ENCODE measurements around the gene FGF11. TPM values are rescaled to one million over a fixed set of nuclear protein-coding genes. Genes with fewer than 3 reads are reported as not detected.

Gene FGF11
- total RNA-seq, 1 experiment from 2014 or later: 0.67 TPM

DNA sequence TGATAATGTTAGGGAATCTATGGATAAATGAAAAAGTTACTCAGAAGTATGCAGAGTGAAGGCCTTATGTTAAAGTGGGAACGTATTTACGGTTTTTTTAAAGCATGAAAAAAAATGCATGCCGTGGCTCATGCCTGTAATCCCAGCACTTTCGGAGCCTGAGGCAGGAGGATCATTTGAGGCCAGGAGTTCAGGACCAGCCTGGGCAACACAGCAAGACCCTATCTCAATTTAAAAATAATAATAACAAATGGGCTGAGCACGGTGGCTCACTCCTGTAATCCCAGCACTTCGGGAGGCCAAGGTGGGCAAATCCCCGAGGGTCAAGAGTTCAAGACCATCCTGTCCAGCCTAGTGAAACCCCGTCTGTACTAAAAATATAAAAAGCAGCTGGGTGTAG, 50.8 kb downstream of the FGF11 start:
- Histone ChIP-seq H3K4me3 (ENCODE audit: low read length) (no peak overlapping the region), H3K9me3 (ENCODE audit: low read length) (no peaks in the 10 kb centered on the region), H3K79me2 (ENCODE audit: low read length) (peaks cover 98% of the 10 kb centered on the region), H3K36me3 (ENCODE audit: insufficient read depth, low read length) (peaks cover 56% of the 10 kb centered on the region), H3K27me3 (ENCODE audit: low read length) (no peaks in the 10 kb centered on the region), H4K20me1 (ENCODE audit: insufficient read depth, low read depth, low read length) (peaks cover 83% of the 10 kb centered on the region), H3K4me1 (ENCODE audit: low read length) (peaks cover 24% of the 10 kb centered on the region), H3K9ac (ENCODE audit: low read length) (no peak overlapping the region), H3K27ac (ENCODE audit: low read length) (no peak overlapping the region), H2AFZ (ENCODE audit: low read length) (no peak overlapping the region), H3K9me2 (replicated peaks; ENCODE audit: insufficient read depth, low read length) (no peaks in the 10 kb centered on the region), H3K4me2 (ENCODE audit: low read depth, low read length, poor library complexity, severe bottlenecking) (no peak overlapping the region)
- DNase-seq: no peak

DNA sequence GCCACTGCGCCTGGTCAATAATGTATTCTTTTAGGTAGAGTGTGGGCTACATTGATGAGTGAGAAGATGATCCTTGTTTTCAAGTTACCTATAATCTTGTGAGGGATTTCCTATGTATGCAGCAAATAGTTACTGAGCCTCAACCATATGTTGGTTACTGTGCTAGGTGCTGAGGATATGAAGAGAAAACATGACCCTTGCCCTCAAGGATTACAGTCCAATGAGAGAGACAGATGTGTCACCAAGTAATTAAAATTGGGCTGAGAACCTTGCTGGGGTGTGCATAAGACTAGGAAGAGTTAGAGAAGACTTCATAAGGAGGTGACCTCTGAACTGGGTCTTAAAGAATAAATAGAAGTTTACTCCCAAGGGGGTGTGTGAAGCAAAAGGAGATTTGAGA, 52.3 kb downstream of the FGF11 start:
- H3K9ac ChIP-seq (ENCODE audit: low read length): no peak overlapping the region
- no peaks in the 10 kb centered on the region for H3K9me3 ChIP-seq (ENCODE audit: low read length)
- DNase-seq: no peak
- H3K4me3 ChIP-seq (ENCODE audit: low read length): no peak overlapping the region
- peaks cover 60% of the 10 kb centered on the region for H3K36me3 ChIP-seq (ENCODE audit: insufficient read depth, low read length)
- peaks cover 93% of the 10 kb centered on the region for H3K79me2 ChIP-seq (ENCODE audit: low read length)
- H3K9me2 ChIP-seq (replicated peaks; ENCODE audit: insufficient read depth, low read length): no peaks in the 10 kb centered on the region
- peaks cover 86% of the 10 kb centered on the region for H4K20me1 ChIP-seq (ENCODE audit: insufficient read depth, low read depth, low read length)
- H3K27ac ChIP-seq (ENCODE audit: low read length): no peak overlapping the region
- H2AFZ ChIP-seq (ENCODE audit: low read length): no peak overlapping the region
- H3K4me2 ChIP-seq (ENCODE audit: low read depth, low read length, poor library complexity, severe bottlenecking): no peak overlapping the region
- H3K4me1 ChIP-seq (ENCODE audit: low read length): peaks cover 13% of the 10 kb centered on the region
- no peaks in the 10 kb centered on the region for H3K27me3 ChIP-seq (ENCODE audit: low read length)

DNA sequence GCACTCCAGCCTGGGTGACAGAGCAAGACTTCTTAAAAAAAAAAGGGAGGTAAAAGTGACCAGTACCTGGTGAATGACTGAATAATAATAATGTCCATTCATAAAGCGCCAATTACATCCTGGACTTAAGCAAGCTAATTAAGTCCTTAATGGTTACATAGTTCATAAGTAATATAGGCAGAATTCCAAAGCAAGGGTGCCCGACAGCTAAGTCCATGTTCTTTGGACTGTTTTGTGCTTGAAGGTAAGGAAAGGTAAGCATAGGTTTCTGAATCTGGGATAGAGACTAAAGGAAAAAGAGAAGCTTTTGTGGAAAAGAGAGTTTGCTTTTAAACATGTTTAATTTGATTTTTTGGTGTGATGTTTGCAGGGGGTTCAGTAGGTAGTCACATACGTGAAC, 54.6 kb downstream of the FGF11 start:
- H3K9me3 ChIP-seq (ENCODE audit: low read length): no peaks in the 10 kb centered on the region
- no peak overlapping the region for H3K4me3 ChIP-seq (ENCODE audit: low read length)
- peaks cover 75% of the 10 kb centered on the region for H4K20me1 ChIP-seq (ENCODE audit: insufficient read depth, low read depth, low read length)
- H3K27ac ChIP-seq (ENCODE audit: low read length): no peak overlapping the region
- peaks cover 71% of the 10 kb centered on the region for H3K36me3 ChIP-seq (ENCODE audit: insufficient read depth, low read length)
- no peak overlapping the region for H3K9ac ChIP-seq (ENCODE audit: low read length)
- H3K79me2 ChIP-seq (ENCODE audit: low read length): peaks cover 71% of the 10 kb centered on the region
- H3K4me2 ChIP-seq (ENCODE audit: low read depth, low read length, poor library complexity, severe bottlenecking): no peak overlapping the region
- no peaks in the 10 kb centered on the region for H3K27me3 ChIP-seq (ENCODE audit: low read length)
- DNase-seq: no peak
- H3K4me1 ChIP-seq (ENCODE audit: low read length): no peaks in the 10 kb centered on the region; the same call in 1 of the 2 replicates
- no peaks in the 10 kb centered on the region for H3K9me2 ChIP-seq (replicated peaks; ENCODE audit: insufficient read depth, low read length)
- no peak overlapping the region for H2AFZ ChIP-seq (ENCODE audit: low read length)

Other genes starting within 250 kb of the FGF11 start
- gene DLG4, start 219.7 kb upstream of the FGF11 start, total RNA-seq (2014; rRNA removed; shearing (Covaris generic); ENCODE audit: low replicate concordance): 8.5 and 24.1 TPM in 2 replicates
- 245 and 371 TPM in 2 replicates for gene ACADVL, start 219.6 kb upstream of the FGF11 start, total RNA-seq (2014; rRNA removed; shearing (Covaris generic); ENCODE audit: low replicate concordance)
- gene DVL2, start 205.0 kb upstream of the FGF11 start, total RNA-seq (2014; rRNA removed; shearing (Covaris generic); ENCODE audit: low replicate concordance): 75.2 and 117 TPM in 2 replicates
- gene PHF23, start 200.1 kb upstream of the FGF11 start, total RNA-seq (2014; rRNA removed; shearing (Covaris generic); ENCODE audit: low replicate concordance): 36.7 and 69.3 TPM in 2 replicates
- 218 and 301 TPM in 2 replicates for gene GABARAP, start 197.1 kb upstream of the FGF11 start, total RNA-seq (2014; rRNA removed; shearing (Covaris generic); ENCODE audit: low replicate concordance)
- 52.6 and 87.8 TPM in 2 replicates for gene CTDNEP1, start 187.8 kb upstream of the FGF11 start, total RNA-seq (2014; rRNA removed; shearing (Covaris generic); ENCODE audit: low replicate concordance)
- 38.8 and 53.4 TPM in 2 replicates for gene ELP5, start 187.3 kb upstream of the FGF11 start, total RNA-seq (2014; rRNA removed; shearing (Covaris generic); ENCODE audit: low replicate concordance)
- not detected in 2 replicates for gene CLDN7, start 177.0 kb upstream of the FGF11 start, total RNA-seq (2014; rRNA removed; shearing (Covaris generic); ENCODE audit: low replicate concordance)
- gene SLC2A4, start 157.8 kb upstream of the FGF11 start, total RNA-seq (2014; rRNA removed; shearing (Covaris generic); ENCODE audit: low replicate concordance): 0.14 TPM in 1 of 2 replicates, not detected in the other
- not detected in 2 replicates for gene YBX2, start 144.9 kb upstream of the FGF11 start, total RNA-seq (2014; rRNA removed; shearing (Covaris generic); ENCODE audit: low replicate concordance)
- 231 and 326 TPM in 2 replicates for gene EIF5A, start 131.9 kb upstream of the FGF11 start, total RNA-seq (2014; rRNA removed; shearing (Covaris generic); ENCODE audit: low replicate concordance)
- gene GPS2, start 124.2 kb upstream of the FGF11 start, total RNA-seq (2014; rRNA removed; shearing (Covaris generic); ENCODE audit: low replicate concordance): 36.9 and 63.1 TPM in 2 replicates
- gene NEURL4, start 110.2 kb upstream of the FGF11 start, total RNA-seq (2014; rRNA removed; shearing (Covaris generic); ENCODE audit: low replicate concordance): 11.1 and 21.2 TPM in 2 replicates
- gene ACAP1, start 103.0 kb upstream of the FGF11 start, total RNA-seq (2014; rRNA removed; shearing (Covaris generic); ENCODE audit: low replicate concordance): 51.0 and 85.0 TPM in 2 replicates
- 5.1 and 6.8 TPM in 2 replicates for gene KCTD11, start 87.3 kb upstream of the FGF11 start, total RNA-seq (2014; rRNA removed; shearing (Covaris generic); ENCODE audit: low replicate concordance)
- gene TMEM95, start 84.4 kb upstream of the FGF11 start, total RNA-seq (2014; rRNA removed; shearing (Covaris generic); ENCODE audit: low replicate concordance): not detected in 2 replicates
- 0.75 and 3.8 TPM in 2 replicates for gene TNK1, start 58.4 kb upstream of the FGF11 start, total RNA-seq (2014; rRNA removed; shearing (Covaris generic); ENCODE audit: low replicate concordance)
- gene PLSCR3, start 45.0 kb upstream of the FGF11 start, total RNA-seq (2014; rRNA removed; shearing (Covaris generic); ENCODE audit: low replicate concordance): 39.8 and 40.4 TPM in 2 replicates
- 262 and 330 TPM in 2 replicates for gene TMEM256, start 35.4 kb upstream of the FGF11 start, total RNA-seq (2014; rRNA removed; shearing (Covaris generic); ENCODE audit: low replicate concordance)
- gene NLGN2, start 31.7 kb upstream of the FGF11 start, total RNA-seq (2014; rRNA removed; shearing (Covaris generic); ENCODE audit: low replicate concordance): not detected in 2 replicates
- not detected in 2 replicates for gene SPEM1, start 19.2 kb upstream of the FGF11 start, total RNA-seq (2014; rRNA removed; shearing (Covaris generic); ENCODE audit: low replicate concordance)
- not detected in 2 replicates for gene SPEM2, start 13.9 kb upstream of the FGF11 start, total RNA-seq (2014; rRNA removed; shearing (Covaris generic); ENCODE audit: low replicate concordance)
- gene SPEM3, start 10.7 kb upstream of the FGF11 start, total RNA-seq (2014; rRNA removed; shearing (Covaris generic); ENCODE audit: low replicate concordance): not detected in 2 replicates
- gene TMEM102, start 4.1 kb upstream of the FGF11 start, total RNA-seq (2014; rRNA removed; shearing (Covaris generic); ENCODE audit: low replicate concordance): 3.0 and 9.9 TPM in 2 replicates
- gene CHRNB1, start 5.5 kb downstream of the FGF11 start, total RNA-seq (2014; rRNA removed; shearing (Covaris generic); ENCODE audit: low replicate concordance): 3.6 and 6.6 TPM in 2 replicates
- 5.5 and 7.2 TPM in 2 replicates for gene ZBTB4, start 40.1 kb downstream of the FGF11 start, total RNA-seq (2014; rRNA removed; shearing (Covaris generic); ENCODE audit: low replicate concordance)
- gene SLC35G6, start 41.9 kb downstream of the FGF11 start, total RNA-seq (2014; rRNA removed; shearing (Covaris generic); ENCODE audit: low replicate concordance): not detected in 2 replicates
- gene POLR2A, start 44.9 kb downstream of the FGF11 start, total RNA-seq (2014; rRNA removed; shearing (Covaris generic); ENCODE audit: low replicate concordance): 78.8 and 169 TPM in 2 replicates
- not detected in 2 replicates for gene TNFSF12, start 109.5 kb downstream of the FGF11 start, total RNA-seq (2014; rRNA removed; shearing (Covaris generic); ENCODE audit: low replicate concordance)
- 0.90 and 4.0 TPM in 2 replicates for gene TNFSF13, start 119.2 kb downstream of the FGF11 start, total RNA-seq (2014; rRNA removed; shearing (Covaris generic); ENCODE audit: low replicate concordance)
- 62.8 and 96.1 TPM in 2 replicates for gene SENP3, start 122.4 kb downstream of the FGF11 start, total RNA-seq (2014; rRNA removed; shearing (Covaris generic); ENCODE audit: low replicate concordance)
- 3.8 and 6.0 TPM in 2 replicates for gene CD68, start 140.1 kb downstream of the FGF11 start, total RNA-seq (2014; rRNA removed; shearing (Covaris generic); ENCODE audit: low replicate concordance)
- 25.4 and 27.0 TPM in 2 replicates for gene MPDU1, start 144.3 kb downstream of the FGF11 start, total RNA-seq (2014; rRNA removed; shearing (Covaris generic); ENCODE audit: low replicate concordance)
- gene SOX15, start 150.6 kb downstream of the FGF11 start, total RNA-seq (2014; rRNA removed; shearing (Covaris generic); ENCODE audit: low replicate concordance): 1.2 and 1.6 TPM in 2 replicates
- gene FXR2, start 175.4 kb downstream of the FGF11 start, total RNA-seq (2014; rRNA removed; shearing (Covaris generic); ENCODE audit: low replicate concordance): 40.5 and 42.3 TPM in 2 replicates
- 36.0 and 55.0 TPM in 2 replicates for gene SAT2, start 188.3 kb downstream of the FGF11 start, total RNA-seq (2014; rRNA removed; shearing (Covaris generic); ENCODE audit: low replicate concordance)
- gene SHBG, start 190.6 kb downstream of the FGF11 start, total RNA-seq (2014; rRNA removed; shearing (Covaris generic); ENCODE audit: low replicate concordance): 0.58 and 1.2 TPM in 2 replicates
- not detected in 2 replicates for gene ATP1B2, start 211.4 kb downstream of the FGF11 start, total RNA-seq (2014; rRNA removed; shearing (Covaris generic); ENCODE audit: low replicate concordance)
- gene TP53, start 248.0 kb downstream of the FGF11 start, total RNA-seq (2014; rRNA removed; shearing (Covaris generic); ENCODE audit: low replicate concordance): 11.0 and 14.0 TPM in 2 replicates
- gene WRAP53, start 249.0 kb downstream of the FGF11 start, total RNA-seq (2014; rRNA removed; shearing (Covaris generic); ENCODE audit: low replicate concordance): 10.4 and 19.0 TPM in 2 replicates

All from Karpas-422 (cell line).